GM23338 (cell line): ENCODE data around the gene GPC5.

Source experiments
- CREB1 ChIP-seq: fragments of 250-450 bp; sonication (Bioruptor Pico); IDR thresholded peaks from 2 replicates; pipeline ENCODE4 v1.5.0; 2020; ENCODE audit warnings: low read depth, mild to moderate bottlenecking, moderate library complexity
- EZH2 ChIP-seq: fragments of 200-600 bp; sonication (generic); IDR thresholded peaks from one replicate; pipeline ENCODE4 v1.8.0; 2017; ENCODE audit warnings: antibody characterized with exemption, mild to moderate bottlenecking, low read depth; ENCODE audit not compliant: unreplicated experiment
- EZH2phosphoT487 ChIP-seq: fragments of 200-600 bp; sonication (generic); IDR thresholded peaks from one replicate; pipeline ENCODE4 v1.8.1; 2018; ENCODE audit warnings: antibody characterized with exemption; ENCODE audit not compliant: unreplicated experiment
- JUNB ChIP-seq: IDR thresholded peaks from one replicate; pipeline ENCODE4 v1.6.1; 2016; ENCODE audit warnings: antibody characterized with exemption; ENCODE audit not compliant: unreplicated experiment
- NANOG ChIP-seq: IDR thresholded peaks from 2 replicates; pipeline ENCODE4 v1.6.1; 2016; ENCODE audit warnings: antibody characterized with exemption, borderline replicate concordance
- POLR2AphosphoS5 ChIP-seq: IDR thresholded peaks from 2 replicates; pipeline ENCODE4 v1.6.1; 2016; ENCODE audit warnings: antibody characterized with exemption, low read depth
- STAT1 ChIP-seq: IDR thresholded peaks from one replicate; pipeline ENCODE4 v1.6.1; 2016; ENCODE audit warnings: antibody characterized with exemption; ENCODE audit not compliant: unreplicated experiment
- TF ChIP-seq, protein P1 (sequence below): IDR thresholded peaks from one replicate; pipeline ENCODE4 v1.6.1; 2018; ENCODE audit warnings: antibody characterized with exemption; ENCODE audit not compliant: unreplicated experiment
- TF ChIP-seq, protein P2 (sequence below), 2 experiments: fragments of 200-600 bp in 1 of 2; sonication (generic) in 1 of 2; conservative IDR thresholded peaks; 2 replicates each; pipeline versions ENCODE4 v1.5.1 to v1.6.1; 2016 to 2017; ENCODE audit warnings: antibody characterized with exemption in 2 of 2, low read depth in 2 of 2, mild to moderate bottlenecking in 2 of 2, moderate library complexity in 1 of 2
- TF ChIP-seq, protein P3 (sequence below): IDR thresholded peaks from 2 replicates; pipeline ENCODE4 v1.6.1; 2016; ENCODE audit warnings: antibody characterized with exemption

DNA sequence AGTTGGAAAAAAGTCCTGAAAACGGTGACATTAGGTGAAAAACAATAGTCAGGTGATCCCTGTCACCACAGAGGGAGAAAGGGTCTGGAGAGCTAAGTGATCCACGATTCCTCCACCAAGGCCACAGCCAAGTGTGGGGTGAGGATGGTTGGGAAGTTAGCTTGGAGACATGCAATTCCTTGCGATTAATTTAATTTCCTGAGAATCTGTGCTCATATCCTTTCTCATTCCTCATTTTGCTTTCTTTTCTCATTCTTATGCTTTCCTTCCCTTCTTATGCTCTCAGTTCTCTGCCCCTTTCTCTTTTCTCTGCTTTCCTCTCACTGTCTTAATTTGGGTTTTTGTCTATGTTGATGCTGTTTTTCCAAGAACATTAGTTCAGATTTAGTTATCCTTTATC lies 68.8 kb downstream of the GPC5 start:
- TF ChIP-seq, protein P1, sequence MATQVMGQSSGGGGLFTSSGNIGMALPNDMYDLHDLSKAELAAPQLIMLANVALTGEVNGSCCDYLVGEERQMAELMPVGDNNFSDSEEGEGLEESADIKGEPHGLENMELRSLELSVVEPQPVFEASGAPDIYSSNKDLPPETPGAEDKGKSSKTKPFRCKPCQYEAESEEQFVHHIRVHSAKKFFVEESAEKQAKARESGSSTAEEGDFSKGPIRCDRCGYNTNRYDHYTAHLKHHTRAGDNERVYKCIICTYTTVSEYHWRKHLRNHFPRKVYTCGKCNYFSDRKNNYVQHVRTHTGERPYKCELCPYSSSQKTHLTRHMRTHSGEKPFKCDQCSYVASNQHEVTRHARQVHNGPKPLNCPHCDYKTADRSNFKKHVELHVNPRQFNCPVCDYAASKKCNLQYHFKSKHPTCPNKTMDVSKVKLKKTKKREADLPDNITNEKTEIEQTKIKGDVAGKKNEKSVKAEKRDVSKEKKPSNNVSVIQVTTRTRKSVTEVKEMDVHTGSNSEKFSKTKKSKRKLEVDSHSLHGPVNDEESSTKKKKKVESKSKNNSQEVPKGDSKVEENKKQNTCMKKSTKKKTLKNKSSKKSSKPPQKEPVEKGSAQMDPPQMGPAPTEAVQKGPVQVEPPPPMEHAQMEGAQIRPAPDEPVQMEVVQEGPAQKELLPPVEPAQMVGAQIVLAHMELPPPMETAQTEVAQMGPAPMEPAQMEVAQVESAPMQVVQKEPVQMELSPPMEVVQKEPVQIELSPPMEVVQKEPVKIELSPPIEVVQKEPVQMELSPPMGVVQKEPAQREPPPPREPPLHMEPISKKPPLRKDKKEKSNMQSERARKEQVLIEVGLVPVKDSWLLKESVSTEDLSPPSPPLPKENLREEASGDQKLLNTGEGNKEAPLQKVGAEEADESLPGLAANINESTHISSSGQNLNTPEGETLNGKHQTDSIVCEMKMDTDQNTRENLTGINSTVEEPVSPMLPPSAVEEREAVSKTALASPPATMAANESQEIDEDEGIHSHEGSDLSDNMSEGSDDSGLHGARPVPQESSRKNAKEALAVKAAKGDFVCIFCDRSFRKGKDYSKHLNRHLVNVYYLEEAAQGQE, result no peak
- TF ChIP-seq, protein P2, sequence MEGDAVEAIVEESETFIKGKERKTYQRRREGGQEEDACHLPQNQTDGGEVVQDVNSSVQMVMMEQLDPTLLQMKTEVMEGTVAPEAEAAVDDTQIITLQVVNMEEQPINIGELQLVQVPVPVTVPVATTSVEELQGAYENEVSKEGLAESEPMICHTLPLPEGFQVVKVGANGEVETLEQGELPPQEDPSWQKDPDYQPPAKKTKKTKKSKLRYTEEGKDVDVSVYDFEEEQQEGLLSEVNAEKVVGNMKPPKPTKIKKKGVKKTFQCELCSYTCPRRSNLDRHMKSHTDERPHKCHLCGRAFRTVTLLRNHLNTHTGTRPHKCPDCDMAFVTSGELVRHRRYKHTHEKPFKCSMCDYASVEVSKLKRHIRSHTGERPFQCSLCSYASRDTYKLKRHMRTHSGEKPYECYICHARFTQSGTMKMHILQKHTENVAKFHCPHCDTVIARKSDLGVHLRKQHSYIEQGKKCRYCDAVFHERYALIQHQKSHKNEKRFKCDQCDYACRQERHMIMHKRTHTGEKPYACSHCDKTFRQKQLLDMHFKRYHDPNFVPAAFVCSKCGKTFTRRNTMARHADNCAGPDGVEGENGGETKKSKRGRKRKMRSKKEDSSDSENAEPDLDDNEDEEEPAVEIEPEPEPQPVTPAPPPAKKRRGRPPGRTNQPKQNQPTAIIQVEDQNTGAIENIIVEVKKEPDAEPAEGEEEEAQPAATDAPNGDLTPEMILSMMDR (conservative IDR thresholded peaks at IDR 0.05; ENCODE audit: low read depth in 2 of 2), result no peak
- TF ChIP-seq EZH2phosphoT487 (no peak), POLR2AphosphoS5 (no peak), NANOG (no peak), CREB1 (CRISPR knock-in tag) (no peak), EZH2 (no peak), JUNB (no peak), STAT1 (no peak)
- TF ChIP-seq, protein P3, sequence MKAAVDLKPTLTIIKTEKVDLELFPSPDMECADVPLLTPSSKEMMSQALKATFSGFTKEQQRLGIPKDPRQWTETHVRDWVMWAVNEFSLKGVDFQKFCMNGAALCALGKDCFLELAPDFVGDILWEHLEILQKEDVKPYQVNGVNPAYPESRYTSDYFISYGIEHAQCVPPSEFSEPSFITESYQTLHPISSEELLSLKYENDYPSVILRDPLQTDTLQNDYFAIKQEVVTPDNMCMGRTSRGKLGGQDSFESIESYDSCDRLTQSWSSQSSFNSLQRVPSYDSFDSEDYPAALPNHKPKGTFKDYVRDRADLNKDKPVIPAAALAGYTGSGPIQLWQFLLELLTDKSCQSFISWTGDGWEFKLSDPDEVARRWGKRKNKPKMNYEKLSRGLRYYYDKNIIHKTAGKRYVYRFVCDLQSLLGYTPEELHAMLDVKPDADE, result no peak
